SK-N-SH (cell line): ENCODE measurements around the gene PGK2.

Source experiments
- CTCF ChIP-seq: fragments of 200-600 bp; sonication (generic); IDR thresholded peaks from 2 replicates; pipeline ENCODE4 v1.6.1; 2017; ENCODE audit warnings: antibody characterized with exemption, mild to moderate bottlenecking, moderate library complexity
- PBX3 ChIP-seq: IDR thresholded peaks from 2 replicates; pipeline ENCODE4; 2012
- RCOR1 ChIP-seq: fragments of 150-350 bp; IDR thresholded peaks from 2 replicates; pipeline ENCODE4 v1.6.1; 2017; ENCODE audit warnings: antibody characterized with exemption, low read length
- SIN3A ChIP-seq: IDR thresholded peaks from 2 replicates; pipeline ENCODE4 v1.6.1; 2012; ENCODE audit warnings: low read depth, mild to moderate bottlenecking, low read length, moderate library complexity, borderline replicate concordance
- SMC3 ChIP-seq: IDR thresholded peaks from 2 replicates; pipeline ENCODE4 v1.6.1; 2012; ENCODE audit warnings: low read depth, low read length, improper control_type of control experiment
- TEAD4 ChIP-seq: IDR thresholded peaks from 2 replicates; pipeline ENCODE4 v1.4.0; 2012; ENCODE audit warnings: mild to moderate bottlenecking, borderline replicate concordance; ENCODE audit not compliant: insufficient read depth
- USF2 ChIP-seq: fragments of 150-350 bp; IDR thresholded peaks from 2 replicates; pipeline ENCODE4 v1.6.1; 2017; ENCODE audit warnings: antibody characterized with exemption, low read length, low read depth, borderline replicate concordance

GRCh38 chr6:49787176-49787575 is at the start of gene PGK2:
- TF ChIP-seq SIN3A (no peak), CTCF (no peak), USF2 (no peak), SMC3 (no peak), PBX3 (peak; percentile 74), RCOR1 (no peak), TEAD4 (no peak)
